GM19397 (cell line): Measurements from ENCODE around the gene SMIM35.

Experiments
- ATAC-seq: cut with Tn5 transposase; IDR thresholded peaks from one replicate; pipeline ENCODE4 v1.9.1; 2021; ENCODE audit warnings: mild to moderate bottlenecking, moderate library complexity; ENCODE audit not compliant: unreplicated experiment

SMIM35 gene

DNA sequence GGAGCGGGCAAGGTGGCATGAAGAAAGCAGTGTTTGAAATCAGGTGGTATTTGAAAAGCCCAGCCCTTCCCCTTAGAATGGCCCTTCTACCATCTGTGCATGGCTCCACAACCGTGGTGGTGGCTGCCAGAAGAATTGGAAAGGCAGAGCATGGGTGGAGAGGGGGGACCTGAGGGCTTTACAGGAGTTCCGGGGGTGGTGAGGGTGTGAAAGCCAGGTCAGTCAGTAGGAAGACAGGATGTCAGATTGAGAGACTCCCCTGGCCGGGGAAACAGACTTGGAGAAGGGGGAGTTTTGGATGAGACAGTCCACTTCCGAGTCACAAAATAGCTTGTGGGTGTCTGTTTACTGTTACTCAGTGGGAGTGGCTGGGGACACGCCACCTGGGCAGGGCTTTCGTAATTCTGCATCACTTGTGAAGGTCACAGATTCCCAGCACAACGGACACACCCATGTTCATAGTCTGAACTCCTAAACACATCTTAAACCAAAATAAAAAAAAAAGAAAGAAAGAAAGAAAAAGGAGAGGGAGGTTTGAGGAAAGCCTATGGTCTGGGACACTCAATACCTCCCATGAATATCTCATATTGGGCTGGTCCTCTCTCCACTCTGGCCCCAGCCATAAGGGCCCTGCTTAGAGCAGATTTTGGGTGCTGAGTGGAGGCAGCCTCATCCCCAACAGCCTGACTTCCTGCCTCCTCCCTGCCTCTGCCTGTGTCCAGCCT is 24.4 kb upstream of the SMIM35 start:
- ATAC-seq: no peak

DNA sequence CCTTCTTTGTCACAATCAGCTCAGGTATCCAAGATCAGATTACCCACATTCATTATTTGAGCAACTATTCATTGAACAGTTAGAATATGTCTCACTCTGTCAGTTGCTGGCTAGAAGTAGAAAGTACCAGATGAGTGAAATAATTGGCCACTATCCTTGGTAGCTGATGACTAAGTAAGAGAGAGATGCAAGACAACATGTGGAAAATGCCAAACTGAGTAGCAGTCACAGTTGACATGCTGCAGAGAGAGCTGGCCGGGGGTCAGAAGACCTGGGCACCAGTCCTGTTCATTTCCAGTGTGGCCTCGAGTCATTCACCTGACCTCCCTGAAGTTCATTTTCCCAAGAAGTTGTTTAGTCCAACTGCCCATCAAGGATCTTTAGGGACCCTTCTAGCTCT is 22.5 kb upstream of the SMIM35 start:
- ATAC-seq: no peak

DNA sequence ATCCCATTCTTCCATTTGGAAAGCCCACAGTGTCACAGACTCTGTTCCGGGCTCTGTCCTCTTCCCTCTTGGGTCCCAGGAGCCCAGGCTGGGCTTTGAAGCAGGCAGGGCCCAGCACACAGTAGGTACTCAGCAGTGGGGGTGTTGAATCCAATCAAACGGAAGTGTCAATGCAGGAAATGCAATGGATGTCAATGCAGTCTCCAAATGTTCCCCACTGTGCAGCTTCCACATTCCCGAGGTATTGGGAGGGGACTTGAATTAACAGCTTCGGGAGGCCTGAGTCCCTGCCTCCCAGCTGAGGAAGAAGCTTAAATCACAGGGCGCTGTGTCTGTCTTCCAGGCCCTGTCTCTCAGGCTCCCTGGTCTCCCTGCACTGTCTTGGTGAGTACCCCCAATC is 21.8 kb upstream of the SMIM35 start:
- no peak for ATAC-seq

DNA sequence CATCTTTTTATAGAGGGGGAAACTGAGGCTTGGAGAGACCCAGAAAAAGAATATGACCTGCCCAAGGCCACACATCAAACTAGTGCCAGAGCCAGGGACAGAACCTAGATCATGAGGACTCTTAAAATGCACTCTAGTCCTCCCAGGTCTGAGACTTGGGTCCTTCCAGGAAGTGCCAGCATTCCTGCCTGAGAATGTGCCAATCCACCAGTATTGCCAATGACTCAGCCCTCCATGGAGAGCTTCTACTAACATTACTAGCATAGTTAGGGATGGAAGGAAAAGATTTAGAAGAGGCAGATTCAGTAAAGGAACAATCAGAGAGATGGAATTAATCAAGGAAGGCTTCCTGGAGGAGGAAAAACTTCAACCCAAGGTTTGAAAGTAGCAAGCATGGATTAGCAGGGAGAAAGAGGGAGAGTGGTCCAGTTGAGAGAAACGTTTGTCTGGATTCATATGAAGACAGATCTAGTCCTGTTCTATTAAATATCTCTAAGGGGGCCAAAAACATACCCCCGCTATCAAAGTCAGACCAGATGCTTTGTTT is 20.1 kb upstream of the SMIM35 start:
- ATAC-seq: no peak

DNA sequence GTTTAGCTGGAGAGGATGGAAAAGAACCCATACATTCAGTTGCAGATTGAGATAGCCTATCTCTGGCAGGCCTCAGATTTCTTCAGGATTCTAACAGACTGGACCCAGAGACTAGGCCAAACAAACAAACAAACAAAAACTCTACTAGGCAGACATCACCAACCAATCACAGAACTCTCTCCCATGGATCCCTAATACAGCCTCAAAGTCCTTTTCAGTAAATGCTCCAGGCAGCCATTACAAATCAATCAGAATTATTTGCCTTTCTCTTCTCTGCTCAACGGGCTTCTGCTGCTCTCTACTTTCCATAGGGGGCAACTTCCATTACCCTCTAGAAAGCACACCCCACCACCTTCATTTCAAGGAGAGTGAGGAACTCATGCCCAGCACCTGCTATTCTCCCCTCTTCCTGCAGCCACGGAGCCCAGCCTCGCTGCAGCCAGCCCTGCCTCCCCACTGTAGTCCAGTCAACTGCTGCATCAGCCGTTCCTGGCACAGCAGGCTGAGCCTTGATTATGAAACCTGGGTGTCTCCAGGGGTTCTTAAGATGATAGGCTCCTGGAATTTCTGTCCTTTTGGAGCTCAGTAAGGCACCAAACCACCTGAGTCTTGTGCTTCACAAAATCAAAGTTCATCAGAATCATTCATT is 19.0 kb upstream of the SMIM35 start:
- ATAC-seq: no peak

DNA sequence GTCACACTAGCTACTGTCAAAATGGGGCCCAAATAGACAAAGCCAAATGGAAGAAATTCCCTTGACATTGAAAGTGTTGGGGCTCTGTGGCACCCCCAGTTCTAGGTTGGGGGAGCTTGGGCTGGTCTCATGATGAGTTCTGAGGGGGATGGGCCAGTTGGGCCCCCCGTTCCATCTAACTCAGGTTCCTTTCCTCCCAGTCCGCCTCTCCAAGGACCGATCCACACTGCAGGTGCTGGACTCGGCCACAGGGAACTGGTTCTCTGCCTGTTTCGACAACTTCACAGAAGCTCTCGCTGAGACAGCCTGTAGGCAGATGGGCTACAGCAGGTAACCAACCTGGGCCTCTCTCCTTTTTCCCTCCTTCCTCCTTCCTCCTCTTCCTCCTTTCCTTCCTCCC is 17.7 kb upstream of the SMIM35 start:
- no peak for ATAC-seq

DNA sequence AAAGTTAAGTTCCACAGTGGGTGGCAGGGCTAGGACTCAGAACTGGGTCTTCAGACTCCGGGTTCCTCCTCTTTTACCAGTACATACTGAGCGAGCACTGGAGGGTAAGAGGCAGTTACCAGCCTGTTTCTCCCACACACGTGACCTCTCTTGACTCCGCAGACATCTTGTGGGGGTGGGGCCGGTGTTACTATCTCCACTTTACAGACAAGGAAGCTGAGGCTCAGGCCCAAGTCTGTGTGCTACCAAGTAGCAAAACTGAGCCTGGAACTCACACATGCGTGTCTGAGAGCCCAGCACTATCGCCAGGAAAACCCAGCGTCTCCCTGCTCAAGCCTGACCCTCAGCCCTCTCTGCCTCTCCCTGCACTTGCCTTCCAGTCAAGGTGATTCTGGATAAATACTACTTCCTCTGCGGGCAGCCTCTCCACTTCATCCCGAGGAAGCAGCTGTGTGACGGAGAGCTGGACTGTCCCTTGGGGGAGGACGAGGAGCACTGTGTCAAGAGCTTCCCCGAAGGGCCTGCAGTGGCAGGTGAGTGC is 16.0 kb upstream of the SMIM35 start:
- no peak for ATAC-seq

DNA sequence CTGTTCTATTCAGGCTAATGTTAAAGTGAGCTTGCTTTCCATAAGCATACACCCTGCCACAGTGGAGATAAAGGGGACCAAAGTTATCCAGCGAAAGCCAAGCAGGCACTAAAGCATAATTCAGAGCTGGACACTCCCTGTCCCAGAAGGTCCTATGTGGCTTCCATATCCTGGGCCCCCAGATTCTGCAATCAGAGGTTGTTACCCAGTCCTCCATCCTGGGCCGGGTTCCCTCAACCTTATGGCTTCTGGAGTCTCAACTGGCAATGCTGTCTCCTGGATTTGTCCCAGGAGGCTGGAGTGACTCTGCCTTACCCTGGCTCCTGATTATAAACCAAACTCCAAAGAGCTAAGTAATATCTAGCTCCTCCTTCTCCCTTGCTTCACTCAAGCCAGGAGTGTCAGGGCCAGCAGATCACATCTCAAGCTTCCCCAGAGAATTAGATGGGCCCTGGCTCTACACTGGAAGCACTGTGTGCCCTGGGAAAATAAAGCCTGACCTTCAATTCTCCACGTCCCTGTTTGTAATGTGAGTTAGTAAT is 14.0 kb upstream of the SMIM35 start:
- ATAC-seq: no peak

DNA sequence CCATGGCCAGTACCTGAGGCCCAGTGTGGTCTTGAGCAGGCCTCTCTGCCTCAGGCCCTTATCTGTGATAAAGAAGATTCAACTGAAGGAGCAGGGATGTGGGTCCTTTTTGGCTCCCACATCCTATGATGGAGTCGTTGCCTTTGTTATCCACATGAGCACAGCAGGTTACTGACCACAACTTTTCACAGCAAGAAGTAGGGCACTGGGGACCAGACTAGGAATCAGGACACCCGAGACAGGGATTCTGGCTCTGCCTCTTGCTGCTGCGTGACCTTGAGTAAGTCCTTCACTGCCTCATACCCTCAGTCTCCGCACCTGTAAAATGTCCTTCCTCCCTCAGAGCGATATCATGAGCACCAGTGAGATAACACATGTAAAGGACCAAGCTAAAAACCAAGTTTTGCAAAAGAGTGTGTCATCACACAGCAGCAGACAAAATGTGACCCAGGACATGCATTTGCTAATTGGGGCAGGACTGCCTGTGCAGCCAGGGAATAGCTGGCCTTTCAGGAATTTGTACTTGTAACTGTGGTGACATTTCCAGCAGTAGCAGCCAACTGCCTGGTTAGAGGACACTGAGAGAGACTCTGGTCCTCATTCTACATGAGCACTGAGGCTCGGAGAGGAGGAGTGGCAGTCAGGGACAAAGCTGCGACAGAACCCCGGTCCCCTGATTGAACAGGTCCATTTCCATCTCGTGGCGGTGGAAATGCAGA is 13.2 kb upstream of the SMIM35 start:
- no peak for ATAC-seq

DNA sequence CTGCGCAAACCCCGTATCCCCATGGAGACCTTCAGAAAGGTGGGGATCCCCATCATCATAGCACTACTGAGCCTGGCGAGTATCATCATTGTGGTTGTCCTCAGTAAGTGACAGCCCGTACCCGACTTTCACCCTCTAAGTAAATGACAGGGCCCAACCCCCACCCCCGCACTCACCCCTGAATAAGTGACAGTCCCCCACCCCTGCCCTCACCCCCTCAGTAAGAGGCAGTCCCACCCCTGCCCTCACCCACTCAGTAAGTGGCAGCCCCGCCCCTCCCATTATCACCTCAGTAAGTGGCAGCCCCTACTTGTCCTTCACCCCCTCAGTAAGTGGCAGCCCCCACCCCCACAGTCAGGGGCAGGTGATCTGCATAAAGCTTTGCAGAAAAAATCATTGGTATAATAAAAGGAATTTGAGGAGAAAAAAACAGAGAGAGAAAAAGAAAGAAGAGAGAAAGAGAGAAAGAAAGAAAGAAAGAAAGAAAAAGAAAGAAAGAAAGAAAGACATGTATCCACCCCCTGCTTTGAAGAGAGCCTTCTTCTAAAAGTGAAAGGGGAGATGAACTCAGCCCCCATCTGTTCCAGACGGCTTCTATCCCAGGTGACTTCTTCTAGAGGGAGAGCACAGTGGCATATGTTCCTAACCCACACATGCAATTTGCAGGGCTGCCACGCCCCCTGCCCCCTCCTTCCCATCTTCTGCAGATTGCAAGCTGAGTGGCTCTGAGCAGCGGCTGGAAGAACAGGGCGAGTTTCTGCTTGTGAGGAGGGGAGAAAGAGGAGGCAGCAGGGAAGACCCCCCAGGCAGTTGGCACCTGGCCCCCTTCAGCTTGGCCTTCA is 12.5 kb upstream of the SMIM35 start:
- ATAC-seq: no peak

DNA sequence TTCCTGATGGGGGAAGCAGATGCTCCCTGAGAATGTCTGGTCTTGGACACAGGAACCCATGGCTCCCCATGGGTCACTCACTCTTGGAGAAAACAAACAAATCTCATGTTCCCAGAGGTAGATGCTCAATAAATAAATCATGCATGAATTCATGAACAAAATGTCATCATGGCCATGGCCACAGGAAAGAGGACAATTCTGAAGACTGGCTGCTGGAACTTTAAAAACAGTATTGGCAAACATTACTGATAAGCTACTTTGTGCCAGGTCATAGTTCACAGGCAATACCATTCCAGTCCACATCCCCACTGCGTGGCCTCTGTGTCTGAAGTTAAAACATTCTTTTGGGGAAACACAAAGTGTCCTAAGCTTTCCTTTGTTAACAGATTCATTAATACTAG is 9.2 kb upstream of the SMIM35 start:
- no peak for ATAC-seq

DNA sequence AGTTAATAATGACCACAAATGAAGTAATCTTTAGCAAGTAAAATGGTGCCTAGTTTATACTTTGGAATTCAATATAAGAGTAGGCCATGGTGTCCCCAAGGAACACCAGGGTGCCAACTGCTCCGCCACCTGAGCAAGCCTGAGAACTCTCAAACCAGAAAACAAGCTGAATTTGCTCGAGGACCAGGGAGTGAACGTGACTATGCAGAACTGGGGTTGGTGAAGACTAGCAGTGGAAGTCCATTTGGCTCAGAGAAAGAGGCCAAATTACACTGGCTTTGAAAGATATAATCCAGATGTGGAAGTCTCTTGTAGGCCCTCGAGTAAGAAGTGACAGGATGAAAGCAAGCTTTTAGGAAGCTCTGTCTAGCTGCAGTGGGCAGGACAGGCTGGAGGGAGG is 8.7 kb upstream of the SMIM35 start:
- ATAC-seq: no peak

DNA sequence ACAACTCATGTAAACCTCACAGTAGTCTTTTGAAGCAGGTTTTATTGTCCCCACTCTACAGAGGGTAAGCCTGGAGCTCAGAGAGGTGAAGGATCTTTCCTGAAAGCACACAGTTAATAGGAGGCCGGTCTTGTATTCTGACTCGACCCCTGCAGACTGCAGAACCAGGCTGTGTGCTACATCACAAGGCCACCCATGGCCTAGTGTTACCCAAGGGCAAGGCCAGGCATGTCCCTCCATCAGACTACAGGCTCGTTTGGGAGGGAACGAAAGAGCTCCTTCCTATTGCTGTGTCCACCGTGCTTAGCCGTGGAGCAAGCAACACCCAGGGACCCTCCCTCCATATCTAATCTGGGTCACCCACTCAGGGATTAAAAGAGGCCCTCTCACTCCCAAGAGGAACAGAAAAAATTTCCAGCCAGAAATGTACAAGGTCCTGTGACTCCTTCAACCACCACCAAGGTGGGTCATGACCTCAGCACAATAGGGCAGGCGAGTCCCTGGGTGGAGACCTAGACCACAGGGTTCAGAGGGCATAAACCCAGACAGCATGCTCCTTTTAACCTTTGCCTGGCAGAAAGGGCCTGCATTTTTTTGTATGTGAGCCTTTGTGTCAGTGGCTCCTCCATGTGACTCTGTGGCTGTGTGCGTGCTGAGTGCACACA is 6.3 kb upstream of the SMIM35 start:
- ATAC-seq: no peak

DNA sequence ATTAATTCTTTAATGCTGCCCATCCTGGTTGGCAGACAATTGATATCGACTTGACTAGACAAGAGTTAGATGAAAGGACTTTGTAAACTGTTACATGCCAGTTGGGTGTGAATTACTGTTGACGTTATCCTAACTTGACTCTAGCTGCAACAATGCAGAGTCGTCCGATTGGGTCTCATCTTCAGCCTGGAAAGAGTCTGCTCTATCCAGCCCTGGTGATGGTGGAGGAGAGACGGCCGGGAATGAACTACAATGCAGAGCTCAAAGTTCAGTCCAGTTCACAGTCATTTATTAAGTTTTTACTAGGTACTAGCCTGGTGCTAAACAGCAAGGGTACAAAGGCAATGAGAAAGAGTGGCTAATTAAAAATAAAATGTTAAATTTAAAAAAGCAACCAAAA is 4.9 kb upstream of the SMIM35 start:
- no peak for ATAC-seq

DNA sequence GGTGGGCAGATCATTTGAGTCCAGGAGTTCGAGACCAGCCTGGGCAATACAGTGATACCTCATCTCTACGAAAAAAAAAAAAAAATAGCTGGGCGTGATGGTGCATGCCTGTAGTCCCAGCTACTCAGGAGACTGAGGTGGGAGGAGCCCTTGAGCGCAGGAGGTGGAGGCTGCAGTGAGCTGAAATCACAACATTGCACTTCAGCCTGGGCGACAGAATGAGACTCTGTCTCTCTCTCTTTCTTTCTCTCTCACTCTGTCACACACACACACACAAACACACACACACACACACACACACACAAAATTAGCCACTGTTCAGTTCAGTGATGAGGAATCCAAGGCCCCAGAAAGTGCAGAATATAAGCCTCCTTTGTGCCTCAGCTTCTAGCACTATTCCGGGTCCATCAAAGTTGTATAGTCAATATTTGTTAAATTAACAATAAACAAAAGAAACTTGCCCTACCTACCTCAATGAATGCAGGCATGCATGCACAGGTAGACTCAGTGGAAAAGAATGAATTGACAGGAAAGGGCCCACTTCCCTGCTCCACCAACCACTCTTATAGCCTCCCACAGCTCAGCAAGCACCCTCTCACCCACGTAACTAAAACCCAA is 3.9 kb upstream of the SMIM35 start:
- no peak for ATAC-seq

DNA sequence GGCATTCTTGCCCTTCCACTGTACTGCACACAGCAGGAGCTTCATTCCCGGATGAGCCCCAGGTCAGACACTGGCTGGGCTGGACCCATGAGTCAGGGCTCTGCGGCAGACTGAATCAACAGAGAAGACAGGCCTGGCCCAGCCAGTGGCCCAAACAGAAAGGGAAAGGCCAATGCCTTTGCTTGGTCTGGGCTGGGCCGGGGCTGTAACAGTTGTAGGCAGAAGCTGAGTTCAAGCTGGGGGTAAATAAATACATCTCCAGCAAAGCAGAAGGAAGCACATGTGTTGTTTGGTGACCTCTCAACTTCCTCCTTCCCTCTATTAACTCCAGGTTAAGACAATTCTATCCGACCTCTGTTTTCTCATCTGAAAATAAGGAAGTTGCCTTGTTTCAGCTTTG is 1.8 kb upstream of the SMIM35 start:
- no peak for ATAC-seq

DNA sequence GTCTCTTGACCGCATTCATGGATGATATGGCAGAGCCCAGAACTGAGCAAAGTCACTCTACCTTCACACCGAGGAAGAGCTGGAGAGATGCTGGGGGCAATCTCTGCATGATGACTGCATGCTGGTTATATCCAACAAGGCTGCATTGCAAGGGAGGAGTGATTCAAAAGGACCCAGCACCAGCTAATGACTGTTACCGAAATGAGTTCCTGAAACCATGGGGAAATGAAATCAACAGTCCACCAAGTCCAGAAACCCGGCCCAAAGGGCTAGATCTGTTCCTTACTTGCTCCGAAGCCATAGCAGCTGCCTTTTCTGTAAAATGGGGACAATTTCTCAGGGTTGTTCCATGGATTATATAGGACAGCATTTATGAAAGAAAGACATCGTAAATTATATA is 1.2 kb upstream of the SMIM35 start:
- ATAC-seq: no peak

DNA sequence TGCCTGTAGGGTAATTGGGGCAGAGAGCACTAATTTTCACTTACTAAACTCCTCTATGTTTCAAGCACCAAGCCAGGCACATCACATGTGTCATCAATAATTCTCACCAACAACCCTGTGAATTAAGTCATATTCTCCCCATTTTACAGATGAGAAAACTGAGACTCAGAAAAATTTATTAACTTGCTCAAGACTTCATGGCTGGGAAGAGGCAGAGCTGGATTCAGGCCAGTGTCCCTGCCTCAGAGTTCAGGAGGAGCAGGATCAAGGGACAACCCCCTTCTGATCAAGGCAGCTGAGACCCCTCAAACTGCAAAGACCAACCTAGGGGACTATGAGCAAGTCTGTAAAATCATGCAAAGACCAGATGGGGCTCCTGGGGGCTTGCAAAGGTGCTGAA is 2.1 kb downstream of the SMIM35 start:
- no peak for ATAC-seq

DNA sequence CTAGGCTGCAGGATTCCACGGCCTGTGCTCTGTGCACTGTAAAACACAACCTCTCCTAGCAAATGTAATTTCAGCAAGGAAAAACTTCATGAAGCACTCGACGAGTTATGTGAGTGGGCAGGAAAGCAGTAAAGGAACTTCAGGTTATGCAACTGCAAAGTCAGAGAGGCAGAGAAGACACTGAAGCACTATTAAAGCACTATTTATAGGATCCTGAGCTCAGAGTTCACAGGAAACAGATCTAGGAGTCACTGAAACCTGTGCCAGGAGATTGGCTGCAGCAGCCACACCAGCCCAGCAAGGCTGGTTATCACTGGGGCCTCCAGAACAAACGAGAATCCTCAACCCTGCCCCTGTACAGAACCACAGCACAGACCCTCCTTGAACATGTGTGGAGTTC is 2.5 kb downstream of the SMIM35 start:
- no peak for ATAC-seq
